Measurements from ENCODE around the gene SH3RF3. TPM values are rescaled to one million over a fixed set of nuclear protein-coding genes. Genes with fewer than 3 reads are reported as not detected.

SH3RF3 gene
- total RNA-seq, 1 experiment from 2014 or later, result 4.3 TPM

DNA sequence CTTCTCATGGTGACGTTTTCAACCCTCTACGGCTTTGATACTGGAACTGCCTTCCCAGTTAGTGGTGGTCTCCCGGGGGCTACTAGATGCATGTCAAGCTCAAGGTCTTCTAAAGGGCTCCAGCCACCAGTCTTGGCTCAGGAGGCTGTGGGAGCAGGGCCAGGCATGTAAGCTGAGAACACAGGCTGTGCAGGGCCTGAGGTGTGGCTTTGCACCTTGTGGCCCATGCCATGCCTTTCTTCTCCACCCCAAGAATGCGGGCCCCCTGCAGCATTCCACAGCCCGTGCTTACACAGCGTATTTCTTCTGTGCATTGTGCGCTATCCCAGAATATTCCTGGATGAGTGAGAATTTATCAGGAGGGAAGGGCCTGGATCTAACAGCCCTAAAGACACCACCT is 339.9 kb downstream of the SH3RF3 start:
- no peak for DNase-seq (ENCODE audit: low read depth)

DNA sequence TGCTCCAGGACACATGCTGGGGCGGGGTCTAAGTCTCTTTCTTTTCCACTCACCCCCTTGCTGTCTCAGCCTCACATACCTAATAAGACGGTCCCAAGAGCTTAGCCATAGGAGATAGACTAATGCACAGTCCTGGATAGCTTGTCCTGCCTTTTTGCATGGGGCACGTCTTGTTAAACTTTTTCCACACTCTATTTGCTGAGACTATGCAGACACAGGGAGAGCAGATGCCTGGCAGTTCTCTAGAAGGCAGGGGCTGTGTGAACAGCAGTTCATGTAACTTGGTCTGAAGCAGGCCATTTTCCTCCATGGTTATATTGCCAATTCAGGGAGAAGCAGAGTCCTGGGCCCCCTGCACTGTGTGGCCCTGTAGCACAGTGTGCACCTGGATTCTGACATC is 342.7 kb downstream of the SH3RF3 start:
- no peak for DNase-seq (ENCODE audit: low read depth)

DNA sequence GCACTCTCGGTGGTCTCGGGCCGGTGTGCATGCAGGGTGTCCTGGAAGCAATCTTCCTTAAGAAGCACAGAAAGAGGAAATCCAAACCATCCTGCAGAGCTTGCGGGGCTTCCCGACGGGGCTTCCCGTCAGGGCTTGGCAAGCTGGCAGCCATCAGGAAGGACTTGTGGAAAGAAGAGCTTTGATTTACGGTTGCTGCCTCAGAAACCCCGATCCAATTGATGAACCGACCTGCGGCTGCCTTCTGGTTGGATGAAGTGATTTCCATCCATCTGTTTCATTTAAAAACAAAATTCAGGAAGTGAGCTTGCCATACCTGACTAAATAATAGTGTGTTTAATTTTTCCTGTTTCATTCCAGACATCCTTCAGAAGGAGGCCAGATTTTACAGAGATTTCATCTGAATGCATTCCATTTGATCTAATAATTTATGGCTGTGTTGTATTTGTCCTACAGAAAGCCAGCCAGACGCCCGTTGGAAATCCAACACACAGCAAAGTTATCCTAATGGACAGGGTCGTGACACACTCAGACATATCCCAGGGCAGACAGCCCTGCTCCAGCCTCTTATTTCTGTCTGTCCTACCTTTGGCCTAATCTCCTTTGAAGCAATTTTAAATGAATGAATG is 343.4 kb downstream of the SH3RF3 start:
- no peak for DNase-seq (ENCODE audit: low read depth)

DNA sequence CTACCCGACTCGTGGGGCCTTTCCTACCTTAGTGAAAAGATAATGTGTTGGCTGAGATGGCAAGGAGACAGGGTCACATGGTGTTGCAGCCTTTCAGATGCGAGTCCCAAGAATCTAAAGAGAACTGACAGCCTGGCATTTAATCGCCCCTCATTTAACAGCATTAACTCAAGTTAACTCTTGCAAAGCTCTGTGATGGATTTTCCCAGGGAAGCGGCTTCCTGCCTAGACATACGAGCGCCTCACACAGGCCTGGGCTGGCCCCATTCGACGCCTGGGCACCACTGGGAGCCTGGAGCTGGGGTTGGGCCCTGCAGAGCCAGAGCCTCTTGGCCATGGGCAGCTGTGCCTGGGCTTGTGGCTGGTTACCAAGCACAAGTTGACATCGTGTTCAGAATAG is 344.0 kb downstream of the SH3RF3 start:
- DNase-seq (ENCODE audit: low read depth), result no peak

DNA sequence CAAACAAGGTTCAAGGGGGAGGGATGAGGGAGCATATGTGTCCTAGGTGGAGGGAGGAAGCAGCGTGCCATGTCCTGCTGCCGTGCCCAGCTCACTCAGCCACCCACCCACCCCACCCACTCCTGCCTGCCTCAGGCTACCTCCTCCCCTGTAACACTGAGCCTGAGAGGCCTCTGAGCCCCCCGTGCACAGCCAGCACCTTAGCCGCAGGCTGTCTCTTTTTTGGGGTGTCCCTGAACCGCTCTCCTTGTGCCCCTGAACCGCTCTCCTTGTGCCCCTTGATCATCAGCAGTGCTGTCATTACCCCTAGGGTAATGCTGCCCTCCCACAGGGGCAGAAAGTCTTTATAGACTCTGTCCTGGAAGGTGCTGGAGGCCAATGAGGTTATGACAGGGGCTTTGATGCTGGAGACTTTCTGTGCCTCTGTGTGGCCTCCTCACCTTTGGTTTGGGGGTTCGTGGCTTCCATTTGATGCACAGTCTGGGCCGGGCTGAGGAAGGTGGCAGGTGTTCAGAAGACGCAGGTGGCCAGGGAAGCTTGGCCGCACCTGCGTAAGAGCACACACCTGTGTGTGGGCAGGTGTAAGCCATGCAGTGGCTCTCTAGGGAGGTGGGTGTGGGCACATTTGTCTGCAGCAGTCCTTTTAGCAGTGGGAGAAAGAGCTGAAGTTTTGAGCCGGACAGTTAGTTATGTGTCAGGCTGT is 344.8 kb downstream of the SH3RF3 start:
- no peak for DNase-seq (ENCODE audit: low read depth)

DNA sequence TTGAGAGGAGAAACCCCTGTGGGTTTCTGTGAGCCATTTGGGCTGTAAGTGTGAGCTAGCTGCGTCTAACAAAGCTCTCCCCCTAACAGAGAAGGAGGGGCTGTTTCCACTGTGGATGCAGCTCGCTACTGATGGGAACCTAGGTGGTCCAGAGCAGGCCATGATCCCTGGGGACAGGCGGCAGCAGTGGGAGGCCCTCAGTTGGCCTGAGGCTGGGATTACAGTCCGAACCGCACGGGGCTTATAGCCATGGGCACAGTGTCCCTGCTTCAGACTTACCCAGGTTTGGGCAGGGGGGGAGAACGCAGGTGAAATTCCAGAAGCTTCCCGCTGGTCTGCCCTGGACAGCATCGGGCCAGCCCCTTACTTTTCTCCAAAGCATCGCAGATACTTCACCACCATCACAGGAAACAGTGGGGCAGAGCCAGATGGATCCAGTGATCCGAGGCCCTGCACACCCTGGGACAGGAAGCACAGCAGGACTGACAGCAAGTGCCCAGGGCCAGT is 345.4 kb downstream of the SH3RF3 start:
- DNase-seq (ENCODE audit: low read depth), result no peak

DNA sequence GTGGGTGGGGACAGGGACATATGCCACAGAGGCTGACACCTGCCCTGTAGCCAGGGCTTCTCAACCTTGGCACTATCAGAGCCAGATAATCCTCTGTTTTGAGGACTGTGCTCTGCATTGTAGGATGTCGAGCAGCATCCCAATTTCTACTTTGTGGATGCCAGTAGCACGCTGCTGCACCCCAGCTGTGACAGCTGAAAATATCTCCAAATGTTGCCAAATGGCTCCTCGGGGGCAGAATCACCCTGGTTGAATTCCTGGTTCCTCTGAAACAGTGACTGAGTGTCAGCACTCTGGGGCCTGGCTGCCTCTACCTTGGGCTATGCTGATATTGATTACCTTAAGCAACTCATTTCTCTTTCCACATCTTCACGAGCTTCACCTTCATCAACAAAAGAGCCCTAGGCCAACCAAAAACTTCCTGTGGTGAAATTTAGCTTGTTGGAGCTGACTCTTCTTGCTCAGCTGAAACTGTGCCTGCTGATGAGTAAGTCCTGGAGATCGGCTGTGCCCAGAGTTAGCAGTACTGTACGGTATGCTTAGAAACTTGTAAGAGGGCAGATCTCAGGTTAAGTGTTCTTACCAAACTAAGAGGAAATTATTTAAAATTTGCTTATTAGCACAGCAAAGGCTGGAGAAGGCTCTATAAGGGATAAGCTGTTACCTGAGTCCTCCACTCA is 346.7 kb downstream of the SH3RF3 start:
- peak; percentile 75 for DNase-seq (ENCODE audit: low read depth)

DNA sequence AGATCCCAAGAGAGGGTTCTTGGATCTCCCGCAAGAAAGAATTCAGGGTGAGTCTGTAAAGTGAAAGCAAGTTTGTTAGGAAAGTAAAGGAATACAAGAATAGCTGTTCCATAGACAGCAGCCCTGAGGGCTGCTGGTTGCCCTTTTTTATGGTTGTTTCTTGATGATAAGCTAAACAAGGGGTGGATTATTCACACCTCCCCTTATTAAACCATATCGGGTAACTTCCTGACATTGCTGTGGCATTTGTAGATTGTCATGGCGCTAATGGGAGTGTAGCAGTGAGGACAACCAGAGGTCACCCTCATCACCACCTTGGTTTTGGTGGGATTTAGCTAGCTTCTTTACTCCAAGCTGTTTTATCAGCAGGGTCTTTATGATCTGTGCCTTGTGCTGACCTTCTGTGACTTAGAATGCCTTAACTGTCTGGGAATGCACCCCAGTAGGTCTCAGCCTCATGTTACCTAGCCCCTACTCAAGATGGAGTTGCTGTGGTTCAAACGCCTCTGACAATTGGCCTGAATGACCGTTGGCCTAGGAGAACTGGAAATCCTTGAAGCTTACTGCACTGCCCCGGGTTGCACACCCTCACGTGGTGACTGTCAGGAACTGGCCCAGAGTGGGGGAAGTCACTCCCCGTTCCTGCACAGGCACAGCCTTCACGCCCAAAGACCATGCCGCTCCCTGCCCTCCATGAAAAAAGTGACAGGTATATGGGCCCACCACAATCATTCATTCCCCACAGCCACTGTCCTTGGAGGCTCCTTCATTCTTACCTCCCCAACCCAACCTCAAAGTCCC is 347.8 kb downstream of the SH3RF3 start:
- peak; percentile 32 for DNase-seq (ENCODE audit: low read depth)

DNA sequence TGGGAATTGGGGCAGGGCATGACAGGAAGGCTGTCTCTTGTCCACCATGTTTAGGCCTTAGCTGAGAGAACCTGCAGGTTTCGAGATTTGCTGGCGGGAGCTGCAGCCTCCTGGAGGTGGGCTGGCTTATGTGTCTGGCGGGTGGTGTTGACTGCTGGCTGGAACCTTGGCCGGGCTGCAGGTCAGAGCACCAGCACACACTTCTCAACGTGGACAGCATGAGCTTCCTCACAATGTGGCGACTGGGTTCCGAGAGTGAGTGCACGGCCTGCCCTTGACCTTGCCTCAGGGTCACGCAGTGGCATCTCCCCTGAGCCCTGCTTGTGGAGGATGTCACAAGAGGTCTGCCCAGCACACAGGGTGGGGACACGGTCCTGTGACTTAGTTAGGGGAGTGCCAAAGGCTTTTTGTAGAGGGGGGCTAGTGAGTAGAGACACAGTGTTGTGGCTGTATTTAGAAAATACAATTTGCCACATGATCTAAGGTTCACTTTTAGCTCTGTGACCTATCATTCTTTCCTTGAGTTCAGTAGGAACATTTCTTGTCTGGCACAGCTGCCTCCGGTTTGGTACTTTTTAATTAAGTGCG is 350.0 kb downstream of the SH3RF3 start:
- DNase-seq (ENCODE audit: low read depth), result no peak

DNA sequence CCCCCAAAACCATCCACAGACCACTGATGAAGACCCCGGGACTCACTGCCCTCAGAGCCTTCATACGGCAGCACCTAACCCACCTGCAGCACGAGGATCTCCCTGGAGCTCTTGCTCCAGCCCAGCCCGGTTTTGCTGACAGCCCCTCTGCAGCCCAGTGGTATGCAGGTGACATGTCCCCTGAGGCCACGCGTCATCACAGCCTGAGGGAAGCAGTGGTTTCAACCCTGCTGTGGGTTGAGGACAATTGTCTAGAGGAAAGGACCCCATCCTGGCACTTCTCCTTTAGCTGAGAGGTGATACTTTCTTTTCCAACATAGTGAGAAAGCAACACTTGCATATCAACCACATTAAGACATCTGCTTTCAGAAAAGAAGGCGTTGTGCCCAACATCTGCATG is 350.8 kb downstream of the SH3RF3 start:
- DNase-seq (ENCODE audit: low read depth), result no peak

DNA sequence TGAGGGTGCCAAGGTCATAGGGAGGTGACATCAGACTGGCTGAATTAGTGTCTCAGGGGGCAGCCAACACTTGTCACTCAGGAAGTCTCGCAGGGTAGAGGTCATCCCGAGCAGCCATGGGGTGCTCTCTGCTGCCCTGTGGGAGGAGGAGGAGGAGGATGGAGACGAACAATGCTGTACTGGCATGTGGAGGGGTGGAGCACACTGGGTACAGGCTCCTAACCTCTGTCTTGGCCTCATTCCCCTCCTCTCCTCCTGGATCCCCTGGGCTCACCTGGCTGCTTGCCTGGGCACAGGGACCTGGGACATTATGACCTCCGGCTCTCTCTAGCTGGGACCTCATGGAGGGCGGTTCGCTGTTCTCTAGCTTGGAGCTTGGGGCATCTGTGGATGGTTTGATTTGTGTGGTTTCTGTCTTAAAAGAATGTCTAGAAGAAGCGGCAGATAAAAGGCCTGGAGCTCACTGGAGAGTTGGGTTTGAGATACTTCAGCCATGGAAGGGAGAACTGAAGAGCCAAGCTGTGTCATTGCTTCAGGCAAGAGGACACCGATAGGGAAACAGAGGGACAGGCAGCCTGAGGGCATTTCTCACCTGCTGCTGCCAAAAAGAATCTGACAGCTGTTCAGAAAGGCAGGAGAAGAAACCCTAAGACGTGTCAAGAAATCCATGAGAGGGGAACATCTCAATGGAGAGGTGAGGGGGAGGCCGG is 351.6 kb downstream of the SH3RF3 start:
- DNase-seq (ENCODE audit: low read depth), result no peak

DNA sequence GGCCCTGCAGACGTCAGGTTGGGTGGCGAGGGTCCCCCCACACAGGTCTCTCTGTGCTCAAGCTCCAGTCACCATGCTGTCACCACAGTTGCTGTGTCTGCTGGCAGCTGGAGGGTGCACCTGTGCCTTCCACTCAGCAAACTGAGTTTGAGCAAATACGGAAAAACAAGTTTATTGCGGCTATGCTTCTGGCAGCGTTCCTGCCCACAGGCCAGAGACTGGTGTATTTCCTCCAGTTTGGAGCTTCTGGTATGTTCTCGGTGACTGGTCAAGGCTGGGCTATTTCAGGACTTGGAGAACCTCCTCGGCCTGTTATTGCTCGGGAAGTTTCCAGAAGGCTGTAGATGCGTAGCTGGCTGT is 352.2 kb downstream of the SH3RF3 start:
- DNase-seq (ENCODE audit: low read depth), result no peak

DNA sequence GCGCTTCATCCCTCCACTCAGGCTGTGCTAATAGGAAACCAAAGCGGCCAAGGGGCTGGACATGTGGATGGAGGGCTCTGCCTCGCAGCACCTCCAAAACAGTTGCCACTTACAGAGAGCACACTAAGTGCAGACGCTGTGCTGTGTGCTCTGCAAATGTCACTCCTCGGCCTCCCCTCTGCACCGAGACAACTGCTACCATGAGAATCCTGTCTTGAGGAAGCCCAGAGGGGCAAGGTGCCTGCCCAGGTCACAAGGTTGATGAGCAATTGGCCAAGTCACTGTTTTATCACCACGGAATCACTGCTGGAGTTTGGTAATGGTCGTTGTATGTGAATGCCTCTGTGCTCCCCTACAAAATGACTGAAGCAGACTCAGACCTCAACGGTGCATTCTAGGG is 352.6 kb downstream of the SH3RF3 start:
- no peak for DNase-seq (ENCODE audit: low read depth)

DNA sequence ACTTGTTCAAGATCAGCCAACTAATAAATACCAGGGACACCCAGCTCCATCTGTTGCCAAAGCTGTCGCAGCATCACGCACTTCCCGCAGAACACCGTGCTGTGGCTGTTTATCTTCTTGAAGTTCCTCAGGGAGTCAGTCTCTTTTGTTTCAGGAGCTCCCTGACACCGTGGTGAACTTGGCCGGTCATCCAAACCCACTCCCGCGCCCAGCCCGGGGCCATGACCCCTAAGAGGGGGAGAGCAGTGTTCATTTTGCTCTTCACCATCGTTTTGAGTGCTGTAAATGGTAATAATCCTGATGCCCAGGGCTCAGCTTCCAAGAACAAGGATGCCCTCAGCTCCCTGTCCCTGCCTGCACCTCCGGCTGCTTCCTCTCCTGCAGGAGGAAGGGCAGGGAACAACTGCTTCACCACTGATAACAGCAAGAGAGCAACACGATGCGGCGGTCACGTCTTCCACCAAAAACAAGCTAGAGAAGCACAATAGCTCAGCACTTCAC is 353.4 kb downstream of the SH3RF3 start:
- DNase-seq (ENCODE audit: low read depth), result no peak

DNA sequence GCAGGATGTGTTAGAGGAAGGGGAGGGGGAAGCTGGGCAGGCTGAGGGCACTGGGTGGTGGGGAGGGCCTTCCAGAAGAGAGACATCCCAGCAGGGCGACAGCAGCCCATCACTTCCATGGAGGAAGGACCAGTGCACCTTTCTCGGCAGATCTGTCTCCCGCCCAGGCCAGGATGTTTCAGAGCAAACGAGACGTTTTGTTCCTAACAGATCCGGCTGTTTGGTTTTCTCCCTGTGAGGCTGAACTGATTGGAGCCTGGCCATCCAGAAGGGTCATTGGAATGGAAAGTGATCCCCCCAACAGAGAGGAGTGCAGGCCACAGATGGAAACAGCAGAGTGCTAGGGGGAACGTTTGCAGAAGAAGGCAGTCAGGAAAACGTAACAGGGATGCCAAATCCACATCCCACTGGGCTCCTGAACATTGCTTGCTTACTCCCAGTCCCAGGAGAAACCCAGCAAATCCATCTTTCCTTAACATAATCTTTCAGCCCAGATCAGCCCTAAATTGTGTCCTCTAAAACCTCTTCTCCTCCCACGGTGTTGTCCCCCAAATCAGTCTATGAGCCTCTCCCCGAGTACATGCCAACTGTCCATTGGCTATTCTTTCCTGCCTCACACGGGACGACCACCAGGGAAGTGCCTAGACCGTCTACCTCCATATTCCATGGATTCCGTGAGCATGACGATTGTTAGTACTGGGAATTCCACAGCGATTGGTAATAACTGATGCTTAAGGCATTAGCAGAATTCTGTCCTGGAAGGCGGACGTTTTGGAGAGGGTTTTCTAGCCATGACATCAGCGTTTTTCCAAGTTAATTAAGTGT is 357.9 kb downstream of the SH3RF3 start:
- DNase-seq (ENCODE audit: low read depth), result peak; percentile 68

DNA sequence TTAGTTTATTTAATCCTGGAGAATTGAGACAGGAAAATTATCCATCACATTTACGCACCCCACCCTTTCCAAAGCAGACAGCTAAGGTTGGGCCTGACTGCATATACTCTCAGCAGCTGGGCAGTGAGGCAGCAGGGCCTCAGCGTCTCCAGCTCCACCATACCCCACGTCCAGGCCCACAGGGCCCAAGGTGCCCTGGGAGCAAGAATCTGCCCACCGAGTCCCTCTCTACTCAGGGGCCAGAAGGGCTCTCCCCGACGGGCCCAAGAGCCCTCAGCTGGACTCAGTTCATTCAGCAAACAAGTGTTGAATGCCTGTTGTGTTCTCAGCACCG is 358.5 kb downstream of the SH3RF3 start:
- DNase-seq (ENCODE audit: low read depth), result no peak

DNA sequence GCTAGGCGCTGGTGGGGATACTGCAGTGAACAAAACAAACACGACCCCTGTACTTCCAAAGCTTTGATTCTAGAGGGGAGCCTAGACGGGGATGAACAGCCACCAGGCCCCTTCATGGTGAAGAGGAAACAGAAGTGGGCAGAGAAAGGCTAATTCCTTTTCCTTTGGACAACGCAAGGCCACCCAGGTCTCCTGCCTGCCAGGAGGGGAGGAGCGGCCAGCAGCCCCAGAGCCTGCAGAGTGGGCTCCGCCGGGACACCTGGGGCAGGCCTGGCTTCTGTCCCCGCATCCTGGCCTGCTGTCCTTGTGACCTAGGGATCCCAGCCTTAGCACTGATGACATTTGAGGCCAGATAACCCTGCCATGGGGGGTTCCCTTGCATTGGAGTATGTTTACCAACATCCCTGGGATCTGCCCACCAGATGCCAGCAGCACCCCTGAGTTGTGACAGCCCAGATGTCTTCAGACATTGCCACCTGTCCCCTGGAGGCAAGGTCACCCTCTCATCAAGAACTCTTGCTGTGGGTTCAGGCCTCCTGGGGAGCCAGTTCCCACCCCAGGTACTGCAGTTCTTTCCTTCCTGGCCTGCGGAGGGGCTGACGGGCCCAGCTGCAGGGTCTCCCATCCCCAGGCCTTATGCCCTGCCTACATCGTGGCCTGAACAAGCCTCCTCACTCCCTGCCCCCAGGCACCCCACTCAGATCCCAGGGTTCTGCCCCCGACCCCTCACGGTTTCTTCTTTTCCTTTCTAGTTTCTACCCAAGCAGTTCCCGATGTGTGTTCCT is 359.1 kb downstream of the SH3RF3 start:
- no peak for DNase-seq (ENCODE audit: low read depth)

DNA sequence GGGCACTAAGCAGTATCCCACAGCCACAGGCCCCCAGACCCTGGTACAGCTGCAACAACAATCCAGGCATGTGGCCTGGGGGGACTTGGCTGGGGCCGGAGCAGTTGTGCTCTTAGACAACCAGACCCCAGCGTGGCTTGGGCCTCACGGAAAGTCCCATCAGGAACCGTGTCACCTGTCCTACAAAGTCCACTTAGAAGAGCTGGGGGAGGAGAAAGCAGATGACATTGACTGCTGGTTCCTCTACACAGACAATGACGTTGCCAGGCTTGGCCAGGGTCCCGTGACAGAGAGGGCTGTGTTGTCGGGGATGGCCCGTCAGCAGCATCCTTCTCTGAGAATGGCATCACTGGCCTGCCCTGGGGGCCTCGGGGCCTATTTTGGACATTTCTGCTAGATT is 360.3 kb downstream of the SH3RF3 start:
- no peak for DNase-seq (ENCODE audit: low read depth)

DNA sequence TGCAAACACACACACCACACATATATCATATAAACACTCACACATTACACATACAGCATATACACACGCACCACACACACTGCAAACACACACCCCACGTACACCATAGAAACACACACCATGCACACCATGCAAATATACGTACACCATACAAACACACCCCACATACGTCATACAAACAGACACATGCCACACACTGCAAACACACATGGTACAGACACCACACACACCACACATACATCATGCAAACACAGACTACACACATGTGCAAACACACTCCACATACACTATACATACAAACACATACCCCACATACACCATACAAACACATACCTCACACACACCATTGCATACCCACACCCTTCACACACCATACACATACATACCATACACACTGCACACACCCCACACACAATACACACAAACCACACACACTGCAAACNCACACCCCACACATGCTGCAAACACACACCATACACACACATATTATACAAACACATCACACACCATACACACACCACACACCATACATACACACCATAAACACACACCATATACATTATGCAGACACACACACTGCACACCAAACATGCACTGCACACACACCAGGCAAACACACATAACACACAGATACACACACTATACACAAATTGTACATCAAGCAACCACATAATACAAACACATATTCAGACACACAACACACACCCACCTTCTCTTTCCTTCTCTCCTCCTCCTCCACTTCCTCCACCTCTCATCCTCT is 364.4 kb downstream of the SH3RF3 start:
- no peak for DNase-seq (ENCODE audit: low read depth)
